ENCODE data around the gene TMEM97. TPM values are rescaled to one million over a fixed set of nuclear protein-coding genes. Genes with fewer than 3 reads are reported as not detected.

Gene TMEM97
- total and polyA plus RNA-seq, 9 of the 15 experiments (the other 6 are each of a cell fraction or from before 2014, with no cell fraction given): 34.6 to 121 (median 76.0) TPM

DNA sequence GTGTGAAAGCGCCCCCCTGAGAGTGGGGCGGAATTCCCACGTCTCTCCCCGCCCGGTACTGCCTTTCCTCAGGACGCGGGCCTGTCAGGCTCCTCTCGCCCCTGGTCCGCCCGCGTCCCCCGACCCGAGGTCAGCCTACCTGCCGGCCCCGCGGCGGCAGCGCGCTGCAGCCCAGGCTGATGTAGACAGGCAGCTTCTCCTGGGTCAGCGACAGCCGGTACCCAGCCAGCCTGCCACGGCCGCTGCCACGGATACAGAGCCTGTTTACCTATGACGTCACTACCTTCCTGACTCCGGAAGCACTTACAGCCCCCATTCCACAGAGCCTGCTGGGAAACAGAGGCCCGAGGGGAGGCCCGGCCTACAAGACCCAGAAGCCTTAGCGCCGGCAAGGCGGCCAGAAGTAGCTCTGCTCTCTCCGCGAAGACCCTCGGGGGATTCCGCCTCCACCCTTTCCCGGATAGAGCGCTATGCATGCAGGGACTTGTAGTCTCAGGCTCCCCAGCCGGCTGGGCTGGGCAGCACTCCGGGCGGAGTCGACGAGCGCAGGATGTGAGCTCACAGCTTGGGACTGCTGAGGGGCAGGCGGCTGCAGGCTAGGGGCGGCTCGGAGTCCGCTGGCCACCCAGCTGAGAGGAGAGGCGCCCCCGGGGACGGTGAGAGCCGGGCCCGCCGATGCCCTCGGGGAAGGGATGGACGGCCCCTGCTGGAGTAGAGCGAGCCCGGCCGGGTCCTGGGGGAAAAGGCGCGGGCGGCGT, 16.4 kb downstream of the TMEM97 start, which contains the start of the genes IFT20 and TNFAIP1 (continued):
- TF ChIP-seq, protein P1, sequence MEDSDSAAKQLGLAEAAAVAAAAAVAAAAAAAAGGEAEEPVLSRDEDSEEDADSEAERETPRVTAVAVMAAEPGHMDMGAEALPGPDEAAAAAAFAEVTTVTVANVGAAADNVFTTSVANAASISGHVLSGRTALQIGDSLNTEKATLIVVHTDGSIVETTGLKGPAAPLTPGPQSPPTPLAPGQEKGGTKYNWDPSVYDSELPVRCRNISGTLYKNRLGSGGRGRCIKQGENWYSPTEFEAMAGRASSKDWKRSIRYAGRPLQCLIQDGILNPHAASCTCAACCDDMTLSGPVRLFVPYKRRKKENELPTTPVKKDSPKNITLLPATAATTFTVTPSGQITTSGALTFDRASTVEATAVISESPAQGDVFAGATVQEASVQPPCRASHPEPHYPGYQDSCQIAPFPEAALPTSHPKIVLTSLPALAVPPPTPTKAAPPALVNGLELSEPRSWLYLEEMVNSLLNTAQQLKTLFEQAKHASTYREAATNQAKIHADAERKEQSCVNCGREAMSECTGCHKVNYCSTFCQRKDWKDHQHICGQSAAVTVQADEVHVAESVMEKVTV (CRISPR knock-in tag; IDR thresholded peaks at IDR 0.05): peak; percentile 65
- TF ChIP-seq L3MBTL2 (IDR thresholded peaks at IDR 0.05): peak; percentile 62
- peak; percentile 85 for TF ChIP-seq RBFOX2 (IDR thresholded peaks at IDR 0.05; ENCODE audit: low read depth, low read length)
- no peak for TF ChIP-seq NCOA4 (IDR thresholded peaks at IDR 0.05; ENCODE audit: partially characterized antibody)
- peak; percentile 98 for TF ChIP-seq JUNB (CRISPR knock-in tag; conservative IDR thresholded peaks at IDR 0.05)
- TF ChIP-seq NUFIP1 (IDR thresholded peaks at IDR 0.05; ENCODE audit: partially characterized antibody): no peak
- TF ChIP-seq MECOM (CRISPR knock-in tag; IDR thresholded peaks at IDR 0.05): no peak
- no peak; the same call in 1 of the 2 replicates for TF ChIP-seq FOXA1 (IDR thresholded peaks at IDR 0.05; ENCODE audit: borderline replicate concordance)
- no peak for TF ChIP-seq MEF2D (tag; conservative IDR thresholded peaks at IDR 0.05; ENCODE audit: low read depth)
- TF ChIP-seq, protein P2, sequence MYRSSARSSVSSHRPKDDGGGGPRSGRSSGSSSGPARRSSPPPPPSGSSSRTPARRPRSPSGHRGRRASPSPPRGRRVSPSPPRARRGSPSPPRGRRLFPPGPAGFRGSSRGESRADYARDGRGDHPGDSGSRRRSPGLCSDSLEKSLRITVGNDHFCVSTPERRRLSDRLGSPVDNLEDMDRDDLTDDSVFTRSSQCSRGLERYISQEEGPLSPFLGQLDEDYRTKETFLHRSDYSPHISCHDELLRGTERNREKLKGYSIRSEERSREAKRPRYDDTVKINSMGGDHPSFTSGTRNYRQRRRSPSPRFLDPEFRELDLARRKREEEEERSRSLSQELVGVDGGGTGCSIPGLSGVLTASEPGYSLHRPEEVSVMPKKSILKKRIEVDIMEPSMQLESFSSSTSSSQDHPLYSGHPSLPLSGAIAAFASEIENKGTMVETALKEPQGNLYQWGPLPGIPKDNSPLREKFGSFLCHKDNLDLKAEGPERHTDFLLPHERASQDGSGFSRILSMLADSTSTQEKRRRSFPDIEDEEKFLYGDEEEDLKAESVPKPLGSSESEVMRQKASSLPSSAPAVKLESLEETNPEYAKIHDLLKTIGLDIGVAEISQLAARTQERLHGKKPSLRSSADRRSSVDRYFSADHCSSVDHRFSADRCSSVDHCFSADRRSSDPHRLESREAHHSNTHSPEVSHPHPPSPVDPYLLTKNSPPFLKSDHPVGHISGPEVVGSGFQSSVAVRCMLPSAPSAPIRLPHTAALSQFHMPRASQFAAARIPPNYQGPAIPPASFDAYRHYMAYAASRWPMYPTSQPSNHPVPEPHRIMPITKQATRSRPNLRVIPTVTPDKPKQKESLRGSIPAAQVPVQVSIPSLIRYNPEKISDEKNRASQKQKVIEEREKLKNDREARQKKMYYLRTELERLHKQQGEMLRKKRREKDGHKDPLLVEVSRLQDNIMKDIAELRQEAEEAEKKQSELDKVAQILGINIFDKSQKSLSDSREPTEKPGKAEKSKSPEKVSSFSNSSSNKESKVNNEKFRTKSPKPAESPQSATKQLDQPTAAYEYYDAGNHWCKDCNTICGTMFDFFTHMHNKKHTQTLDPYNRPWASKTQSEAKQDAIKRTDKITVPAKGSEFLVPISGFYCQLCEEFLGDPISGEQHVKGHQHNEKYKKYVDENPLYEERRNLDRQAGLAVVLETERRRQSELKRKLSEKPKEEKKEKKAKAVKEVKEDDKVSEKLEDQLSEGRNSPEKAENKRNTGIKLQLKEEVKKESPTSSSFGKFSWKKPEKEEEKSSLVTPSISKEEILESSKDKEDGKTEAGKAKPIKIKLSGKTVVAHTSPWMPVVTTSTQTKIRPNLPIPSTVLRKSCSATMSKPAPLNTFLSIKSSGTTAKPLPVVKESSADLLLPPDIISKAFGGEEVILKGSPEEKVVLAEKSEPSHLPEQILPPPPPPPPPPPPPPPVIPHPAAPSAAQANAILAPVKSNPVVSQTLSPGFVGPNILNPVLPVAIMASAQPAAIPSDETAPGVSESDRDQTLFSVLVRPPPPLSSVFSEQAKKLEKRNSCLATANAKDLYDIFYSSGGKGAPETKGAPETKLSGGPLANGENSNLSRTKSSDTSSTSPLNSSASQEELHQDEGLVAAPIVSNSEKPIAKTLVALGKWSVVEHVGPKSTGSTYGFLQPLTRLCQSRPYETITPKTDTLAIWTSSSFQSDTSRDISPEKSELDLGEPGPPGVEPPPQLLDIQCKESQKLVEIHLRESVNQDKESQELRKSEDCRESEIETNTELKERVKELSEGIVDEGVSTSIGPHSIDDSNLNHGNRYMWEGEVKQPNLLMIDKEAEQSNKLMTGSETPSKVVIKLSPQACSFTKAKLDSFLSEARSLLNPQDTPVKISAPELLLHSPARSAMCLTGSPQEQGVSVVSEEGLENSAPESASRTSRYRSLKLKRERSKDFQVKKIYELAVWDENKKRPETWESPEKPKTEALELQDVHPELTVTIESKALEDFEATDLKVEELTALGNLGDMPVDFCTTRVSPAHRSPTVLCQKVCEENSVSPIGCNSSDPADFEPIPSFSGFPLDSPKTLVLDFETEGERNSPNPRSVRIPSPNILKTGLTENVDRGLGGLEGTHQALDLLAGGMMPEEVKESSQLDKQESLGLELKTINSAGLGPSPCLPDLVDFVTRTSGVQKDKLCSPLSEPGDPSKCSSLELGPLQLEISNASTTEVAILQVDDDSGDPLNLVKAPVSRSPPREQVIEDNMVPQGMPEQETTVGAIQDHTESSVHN (IDR thresholded peaks at IDR 0.05; ENCODE audit: borderline replicate concordance in 1 of 2, low read depth in 1 of 2): no peak
- no peak for TF ChIP-seq RBM22 (IDR thresholded peaks at IDR 0.05; ENCODE audit: low read depth, low read length, poor library complexity, severe bottlenecking)
- TF ChIP-seq HMG20A (CRISPR knock-in tag; conservative IDR thresholded peaks at IDR 0.05): no peak
- TF ChIP-seq ZNF436 (CRISPR knock-in tag; IDR thresholded peaks at IDR 0.05): no peak
- no peak for TF ChIP-seq FUS (optimal IDR thresholded peaks at IDR 0.05; ENCODE audit: low read depth, low read length)
- peak; percentile 65 for TF ChIP-seq TBP (optimal IDR thresholded peaks at IDR 0.05; ENCODE audit: low read depth, low read length)
- TF ChIP-seq GATAD2B (IDR thresholded peaks at IDR 0.05; ENCODE audit: borderline replicate concordance): no peak
- TF ChIP-seq ZNF232 (CRISPR knock-in tag; IDR thresholded peaks at IDR 0.05): no peak
- TF ChIP-seq MTF1 (CRISPR knock-in tag; IDR thresholded peaks at IDR 0.05; ENCODE audit: borderline replicate concordance): no peak
- no peak for TF ChIP-seq BCL6 (CRISPR knock-in tag; IDR thresholded peaks at IDR 0.05)
- TF ChIP-seq PRMT5 (CRISPR knock-in tag; IDR thresholded peaks at IDR 0.05): 0 out of 2 replicates have a peak, but pooled peaks have one; percentile 19
- TF ChIP-seq MCM2 (IDR thresholded peaks at IDR 0.05; ENCODE audit: low read depth): no peak

Measured in K562 (cell line).